Panc1 (cell line): ENCODE results near the gene DCST1.

ENCODE experiments used
- POLR2AphosphoS5 ChIP-seq: IDR thresholded peaks from 2 replicates; pipeline ENCODE4 v1.6.1; 2012; ENCODE audit warnings: mild to moderate bottlenecking, low read depth, low read length, moderate library complexity
- SIN3A ChIP-seq: IDR thresholded peaks from 2 replicates; pipeline ENCODE4 v1.6.1; 2012; ENCODE audit warnings: low read depth, mild to moderate bottlenecking, low read length, moderate library complexity, borderline replicate concordance; ENCODE audit not compliant: insufficient read depth
- TCF7L2 ChIP-seq: IDR thresholded peaks from 2 replicates; pipeline ENCODE4 v1.6.1; 2011; ENCODE audit warnings: mild to moderate bottlenecking, low read depth, low read length, inconsistent platforms
- TF ChIP-seq, protein P1 (sequence below): fragments of 450-650 bp; IDR thresholded peaks from 2 replicates; pipeline ENCODE4 v1.5.1; 2017; ENCODE audit warnings: mild to moderate bottlenecking
- TF ChIP-seq, protein P2 (sequence below), 2 experiments: IDR thresholded peaks; 2 replicates each; pipeline ENCODE4 v1.6.1; 2011 to 2012; ENCODE audit warnings: low read depth in 2 of 2, control low read depth in 1 of 2, low read length in 1 of 2, mild to moderate bottlenecking in 1 of 2, moderate library complexity in 1 of 2; ENCODE audit not compliant: insufficient read depth in 1 of 2

DNA sequence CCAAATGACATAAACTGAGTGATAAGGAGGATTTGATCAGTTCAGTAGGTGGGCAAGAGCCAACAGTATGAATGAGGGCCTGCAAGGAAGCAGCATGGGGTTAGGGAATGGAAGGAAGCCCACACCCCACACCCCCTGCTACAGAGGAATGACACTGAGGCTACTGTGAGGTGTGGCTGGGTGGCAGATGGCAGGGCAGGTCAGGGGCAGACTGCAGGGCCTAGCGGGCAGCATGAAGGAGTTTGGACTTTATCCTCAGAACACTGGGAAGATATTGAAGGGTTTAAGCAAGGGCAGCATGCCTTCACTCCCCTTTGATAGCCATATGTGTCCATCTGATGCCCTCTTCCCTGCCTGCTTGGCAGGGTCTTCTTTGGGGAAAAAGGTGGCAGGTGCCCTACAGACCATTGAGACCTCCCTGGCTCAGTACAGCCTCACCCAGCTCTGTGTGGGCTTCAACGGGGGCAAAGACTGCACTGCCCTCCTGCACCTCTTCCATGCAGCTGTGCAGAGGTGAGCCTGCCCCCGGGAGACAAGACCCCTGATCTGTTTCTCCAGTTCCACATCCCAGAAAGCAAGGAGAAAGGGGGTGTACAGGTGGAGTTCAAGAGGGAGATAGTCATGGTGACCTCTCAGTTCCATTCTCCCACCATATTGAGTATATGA is 44.3 kb upstream of the DCST1 start:
- TF ChIP-seq, protein P1, sequence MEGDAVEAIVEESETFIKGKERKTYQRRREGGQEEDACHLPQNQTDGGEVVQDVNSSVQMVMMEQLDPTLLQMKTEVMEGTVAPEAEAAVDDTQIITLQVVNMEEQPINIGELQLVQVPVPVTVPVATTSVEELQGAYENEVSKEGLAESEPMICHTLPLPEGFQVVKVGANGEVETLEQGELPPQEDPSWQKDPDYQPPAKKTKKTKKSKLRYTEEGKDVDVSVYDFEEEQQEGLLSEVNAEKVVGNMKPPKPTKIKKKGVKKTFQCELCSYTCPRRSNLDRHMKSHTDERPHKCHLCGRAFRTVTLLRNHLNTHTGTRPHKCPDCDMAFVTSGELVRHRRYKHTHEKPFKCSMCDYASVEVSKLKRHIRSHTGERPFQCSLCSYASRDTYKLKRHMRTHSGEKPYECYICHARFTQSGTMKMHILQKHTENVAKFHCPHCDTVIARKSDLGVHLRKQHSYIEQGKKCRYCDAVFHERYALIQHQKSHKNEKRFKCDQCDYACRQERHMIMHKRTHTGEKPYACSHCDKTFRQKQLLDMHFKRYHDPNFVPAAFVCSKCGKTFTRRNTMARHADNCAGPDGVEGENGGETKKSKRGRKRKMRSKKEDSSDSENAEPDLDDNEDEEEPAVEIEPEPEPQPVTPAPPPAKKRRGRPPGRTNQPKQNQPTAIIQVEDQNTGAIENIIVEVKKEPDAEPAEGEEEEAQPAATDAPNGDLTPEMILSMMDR, result no peak
- TF ChIP-seq POLR2AphosphoS5, result no peak
- TF ChIP-seq, protein P2, sequence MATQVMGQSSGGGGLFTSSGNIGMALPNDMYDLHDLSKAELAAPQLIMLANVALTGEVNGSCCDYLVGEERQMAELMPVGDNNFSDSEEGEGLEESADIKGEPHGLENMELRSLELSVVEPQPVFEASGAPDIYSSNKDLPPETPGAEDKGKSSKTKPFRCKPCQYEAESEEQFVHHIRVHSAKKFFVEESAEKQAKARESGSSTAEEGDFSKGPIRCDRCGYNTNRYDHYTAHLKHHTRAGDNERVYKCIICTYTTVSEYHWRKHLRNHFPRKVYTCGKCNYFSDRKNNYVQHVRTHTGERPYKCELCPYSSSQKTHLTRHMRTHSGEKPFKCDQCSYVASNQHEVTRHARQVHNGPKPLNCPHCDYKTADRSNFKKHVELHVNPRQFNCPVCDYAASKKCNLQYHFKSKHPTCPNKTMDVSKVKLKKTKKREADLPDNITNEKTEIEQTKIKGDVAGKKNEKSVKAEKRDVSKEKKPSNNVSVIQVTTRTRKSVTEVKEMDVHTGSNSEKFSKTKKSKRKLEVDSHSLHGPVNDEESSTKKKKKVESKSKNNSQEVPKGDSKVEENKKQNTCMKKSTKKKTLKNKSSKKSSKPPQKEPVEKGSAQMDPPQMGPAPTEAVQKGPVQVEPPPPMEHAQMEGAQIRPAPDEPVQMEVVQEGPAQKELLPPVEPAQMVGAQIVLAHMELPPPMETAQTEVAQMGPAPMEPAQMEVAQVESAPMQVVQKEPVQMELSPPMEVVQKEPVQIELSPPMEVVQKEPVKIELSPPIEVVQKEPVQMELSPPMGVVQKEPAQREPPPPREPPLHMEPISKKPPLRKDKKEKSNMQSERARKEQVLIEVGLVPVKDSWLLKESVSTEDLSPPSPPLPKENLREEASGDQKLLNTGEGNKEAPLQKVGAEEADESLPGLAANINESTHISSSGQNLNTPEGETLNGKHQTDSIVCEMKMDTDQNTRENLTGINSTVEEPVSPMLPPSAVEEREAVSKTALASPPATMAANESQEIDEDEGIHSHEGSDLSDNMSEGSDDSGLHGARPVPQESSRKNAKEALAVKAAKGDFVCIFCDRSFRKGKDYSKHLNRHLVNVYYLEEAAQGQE (IDR thresholded peaks at IDR 0.05; ENCODE audit: insufficient read depth in 1 of 2, low read depth in 2 of 2, low read length in 1 of 2), result no peak
- TF ChIP-seq SIN3A, result no peak
- no peak for TF ChIP-seq TCF7L2
